ENCODE results near the gene ADAMTSL1.

Gene ADAMTSL1

DNA sequence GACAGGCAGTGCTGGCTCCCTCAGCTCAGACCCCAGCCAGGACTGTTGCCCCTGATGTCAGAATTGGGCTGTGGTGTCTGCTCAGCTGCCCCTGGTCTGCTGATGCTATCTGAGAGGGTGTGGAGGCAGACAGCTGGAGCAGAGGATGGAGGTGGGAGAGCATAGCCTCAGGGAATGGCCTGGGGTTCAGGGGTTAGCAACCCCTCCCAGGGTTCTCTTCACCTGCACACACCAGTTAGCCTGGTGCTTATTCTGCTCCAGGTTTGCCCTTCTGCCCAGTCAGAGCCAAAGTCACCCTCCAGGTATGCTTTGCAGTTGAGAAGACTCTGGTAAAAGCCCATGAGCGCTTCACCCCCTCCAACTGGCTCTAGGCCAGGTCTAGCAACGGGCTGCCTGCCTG is 449.2 kb downstream of the ADAMTSL1 start:
- Histone ChIP-seq H3K4me1 (ENCODE audit: insufficient read depth, low read length) (no peaks in the 10 kb centered on the region), H4K20me1 (ENCODE audit: insufficient read depth, low read length) (no peaks in the 10 kb centered on the region), H3K36me3 (ENCODE audit: insufficient read depth, low read length) (no peaks in the 10 kb centered on the region), H3K79me2 (ENCODE audit: insufficient read depth, low read length) (no peaks in the 10 kb centered on the region), H3K9me3 (ENCODE audit: insufficient read depth, low read length, severe bottlenecking) (no peaks in the 10 kb centered on the region), H3K27ac (ENCODE audit: low read length) (no peak overlapping the region), H3K4me2 (ENCODE audit: insufficient read depth, low read length) (no peak overlapping the region), H3K27me3 (ENCODE audit: insufficient read depth, low read length, poor library complexity) (peaks cover 4% of the 10 kb centered on the region), H2AFZ (ENCODE audit: low read depth, low read length) (no peak overlapping the region), H3K4me3 (ENCODE audit: low read depth in 1 of 2, low read length in 2 of 2) (no peak overlapping the region), H3K9ac (ENCODE audit: low read depth, low read length) (no peak overlapping the region)
- DNase-seq (no peak), ATAC-seq (ENCODE audit: insufficient read depth, low read depth) (no peak)
- no peak for TF ChIP-seq EZH2 (IDR thresholded peaks at IDR 0.05; ENCODE audit: borderline replicate concordance, low read depth, low read length, severe bottlenecking)
- TF ChIP-seq, protein P1, sequence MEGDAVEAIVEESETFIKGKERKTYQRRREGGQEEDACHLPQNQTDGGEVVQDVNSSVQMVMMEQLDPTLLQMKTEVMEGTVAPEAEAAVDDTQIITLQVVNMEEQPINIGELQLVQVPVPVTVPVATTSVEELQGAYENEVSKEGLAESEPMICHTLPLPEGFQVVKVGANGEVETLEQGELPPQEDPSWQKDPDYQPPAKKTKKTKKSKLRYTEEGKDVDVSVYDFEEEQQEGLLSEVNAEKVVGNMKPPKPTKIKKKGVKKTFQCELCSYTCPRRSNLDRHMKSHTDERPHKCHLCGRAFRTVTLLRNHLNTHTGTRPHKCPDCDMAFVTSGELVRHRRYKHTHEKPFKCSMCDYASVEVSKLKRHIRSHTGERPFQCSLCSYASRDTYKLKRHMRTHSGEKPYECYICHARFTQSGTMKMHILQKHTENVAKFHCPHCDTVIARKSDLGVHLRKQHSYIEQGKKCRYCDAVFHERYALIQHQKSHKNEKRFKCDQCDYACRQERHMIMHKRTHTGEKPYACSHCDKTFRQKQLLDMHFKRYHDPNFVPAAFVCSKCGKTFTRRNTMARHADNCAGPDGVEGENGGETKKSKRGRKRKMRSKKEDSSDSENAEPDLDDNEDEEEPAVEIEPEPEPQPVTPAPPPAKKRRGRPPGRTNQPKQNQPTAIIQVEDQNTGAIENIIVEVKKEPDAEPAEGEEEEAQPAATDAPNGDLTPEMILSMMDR (IDR thresholded peaks at IDR 0.05; ENCODE audit: borderline replicate concordance, extremely low read depth, low read length, poor library complexity, severe bottlenecking), result no peak

DNA sequence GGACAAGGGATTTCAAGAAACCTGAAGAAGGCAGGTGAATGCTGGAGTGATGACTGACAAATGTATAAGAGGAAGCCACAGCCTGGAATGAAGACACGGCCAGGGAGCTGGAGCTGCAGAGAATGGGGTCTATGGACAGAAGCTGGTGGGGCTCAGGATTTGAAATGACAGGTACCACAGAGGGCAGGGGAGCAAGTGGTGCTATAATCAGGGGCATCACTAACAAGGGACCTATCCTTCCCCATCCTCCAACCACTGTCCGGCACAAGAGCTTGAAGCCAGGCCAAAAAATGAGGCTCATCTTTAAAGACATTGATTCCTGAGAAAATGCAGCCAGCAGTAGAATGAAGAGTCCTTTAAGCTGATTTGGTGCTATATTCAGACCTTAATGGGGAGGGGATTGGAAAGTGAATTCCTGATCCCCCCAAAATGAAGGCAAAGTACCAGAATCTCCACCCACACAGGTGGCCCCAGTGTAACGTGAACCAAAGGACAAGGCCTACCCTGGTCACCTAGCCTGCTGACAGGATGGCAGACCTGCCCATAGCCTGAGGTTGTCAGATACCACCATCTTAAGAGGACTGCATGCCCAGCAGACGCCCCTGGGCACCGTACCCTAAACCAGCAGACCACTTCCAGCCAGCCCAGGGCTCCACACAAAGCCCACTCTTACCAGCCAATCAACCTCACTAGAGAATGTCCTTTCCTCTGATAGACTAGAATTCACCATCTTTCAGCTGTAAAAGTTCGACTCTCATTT is 449.9 kb downstream of the ADAMTSL1 start:
- Histone ChIP-seq H3K27me3 (ENCODE audit: insufficient read depth, low read length, poor library complexity) (peaks cover 4% of the 10 kb centered on the region), H3K4me2 (ENCODE audit: insufficient read depth, low read length) (no peak overlapping the region), H4K20me1 (ENCODE audit: insufficient read depth, low read length) (no peaks in the 10 kb centered on the region), H3K4me3 (ENCODE audit: low read depth in 1 of 2, low read length in 2 of 2) (no peak overlapping the region), H3K79me2 (ENCODE audit: insufficient read depth, low read length) (no peaks in the 10 kb centered on the region), H2AFZ (ENCODE audit: low read depth, low read length) (no peak overlapping the region), H3K9me3 (ENCODE audit: insufficient read depth, low read length, severe bottlenecking) (no peaks in the 10 kb centered on the region), H3K4me1 (ENCODE audit: insufficient read depth, low read length) (no peaks in the 10 kb centered on the region), H3K27ac (ENCODE audit: low read length) (no peak overlapping the region), H3K9ac (ENCODE audit: low read depth, low read length) (no peak overlapping the region), H3K36me3 (ENCODE audit: insufficient read depth, low read length) (no peaks in the 10 kb centered on the region)
- no peak for DNase-seq
- TF ChIP-seq, protein P1 (IDR thresholded peaks at IDR 0.05; ENCODE audit: borderline replicate concordance, extremely low read depth, low read length, poor library complexity, severe bottlenecking), result no peak
- no peak for TF ChIP-seq EZH2 (IDR thresholded peaks at IDR 0.05; ENCODE audit: borderline replicate concordance, low read depth, low read length, severe bottlenecking)
- ATAC-seq (ENCODE audit: insufficient read depth, low read depth), result no peak

DNA sequence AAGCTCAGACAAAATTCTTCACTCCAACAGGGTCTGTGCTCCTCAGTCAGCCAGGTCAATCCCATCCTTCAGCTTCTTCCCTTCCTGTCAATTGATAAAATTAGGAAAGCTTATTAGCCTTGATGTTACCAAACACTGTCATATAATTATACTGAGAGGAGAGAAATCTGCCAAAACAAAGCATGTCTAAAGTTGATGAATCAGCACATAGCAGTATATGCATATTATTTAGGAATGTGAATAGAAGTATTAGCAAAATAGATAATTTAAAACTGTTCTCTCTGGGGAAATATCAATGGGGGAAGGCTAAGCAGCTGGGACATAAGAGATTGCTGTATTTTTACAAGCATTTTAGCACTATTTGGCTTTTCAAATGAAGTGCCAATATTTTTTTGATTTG is 451.9 kb downstream of the ADAMTSL1 start:
- Histone ChIP-seq H3K4me1 (ENCODE audit: insufficient read depth, low read length) (no peaks in the 10 kb centered on the region), H4K20me1 (ENCODE audit: insufficient read depth, low read length) (no peaks in the 10 kb centered on the region), H3K79me2 (ENCODE audit: insufficient read depth, low read length) (no peaks in the 10 kb centered on the region), H3K4me3 (ENCODE audit: low read depth in 1 of 2, low read length in 2 of 2) (no peak overlapping the region), H3K4me2 (ENCODE audit: insufficient read depth, low read length) (no peak overlapping the region), H3K36me3 (ENCODE audit: insufficient read depth, low read length) (no peaks in the 10 kb centered on the region), H3K27me3 (ENCODE audit: insufficient read depth, low read length, poor library complexity) (no peaks in the 10 kb centered on the region), H3K9ac (ENCODE audit: low read depth, low read length) (no peak overlapping the region), H2AFZ (ENCODE audit: low read depth, low read length) (no peak overlapping the region), H3K27ac (ENCODE audit: low read length) (no peak overlapping the region), H3K9me3 (ENCODE audit: insufficient read depth, low read length, severe bottlenecking) (no peaks in the 10 kb centered on the region)
- no peak for DNase-seq
- no peak for TF ChIP-seq EZH2 (IDR thresholded peaks at IDR 0.05; ENCODE audit: borderline replicate concordance, low read depth, low read length, severe bottlenecking)
- TF ChIP-seq, protein P1 (IDR thresholded peaks at IDR 0.05; ENCODE audit: borderline replicate concordance, extremely low read depth, low read length, poor library complexity, severe bottlenecking), result no peak
- ATAC-seq (ENCODE audit: insufficient read depth, low read depth), result no peak

All from DND-41 (cell line).